ENCODE data around the gene ALLC. TPM values are rescaled to one million over a fixed set of nuclear protein-coding genes. Genes with fewer than 3 reads are reported as not detected.
A peak's percentile ranks its signal among the peaks of the same experiment; 100 is the strongest.

ALLC gene
- total RNA-seq, 2 donors from 2014 or later = not detected

GRCh38 chr2:3703236-3703756 lies 45.3 kb downstream of the ALLC start, which contains the start of gene DCDC2C:
TSS of gene DCDC2C (plus strand) at chr2:3703575. CDS start at chr2:3703752, 177 bp downstream.
- peaks cover 44% of the 10 kb centered on the region for H3K27me3 ChIP-seq (ENCODE audit: control insufficient read depth, insufficient read depth, low read length, poor library complexity, severe bottlenecking)
- TF ChIP-seq CTCF (conservative IDR thresholded peaks at IDR 0.05) = no peak
- Mint-ChIP-seq H3K4me3 (peak within 1 kb of the TSS; percentile 50), H3K27me3 (ENCODE audit: insufficient read depth) (peaks cover 58% of the 10 kb centered on the region), H3K9me3 (peaks cover 7% of the 10 kb centered on the region), H3K4me1 (peaks cover 7% of the 10 kb centered on the region), H3K27ac (no peak within 1 kb of the TSS), H3K36me3 (ENCODE audit: low read depth) (no peaks in the 10 kb centered on the region)
- no peaks in the 10 kb centered on the region for H3K4me1 ChIP-seq (ENCODE audit: control insufficient read depth, insufficient read depth, low read length)
- no peak for DNase-seq
- no peak within 1 kb of the TSS for H3K4me3 ChIP-seq (ENCODE audit: low read length)
- WGBS, 2 experiments (ENCODE audit: insufficient coverage in 1 of 2, insufficient read length in 1 of 2) = 22 to 49% methylated on average over 11 to 60 of the region's 60 CpGs
- H3K36me3 ChIP-seq (ENCODE audit: control insufficient read depth, insufficient read depth, low read length) = no peaks in the 10 kb centered on the region
- no peak within 1 kb of the TSS for H3K27ac ChIP-seq (ENCODE audit: low read depth, low read length)
- H3K9me3 ChIP-seq (ENCODE audit: control insufficient read depth, low read length) = no peaks in the 10 kb centered on the region
- H3K9ac ChIP-seq (ENCODE audit: extremely low read depth, low read length, poor library complexity, severe bottlenecking) = no peak within 1 kb of the TSS

- Mint-ChIP-seq H3K4me3 (peak overlapping the region; percentile 50), H3K9me3 (peaks cover 7% of the 10 kb centered on the region), H3K27me3 (ENCODE audit: insufficient read depth) (peaks cover 58% of the 10 kb centered on the region), H3K27ac (no peak overlapping the region), H3K4me1 (peaks cover 7% of the 10 kb centered on the region), H3K36me3 (ENCODE audit: low read depth) (no peaks in the 10 kb centered on the region)
- Histone ChIP-seq H3K4me3 (ENCODE audit: low read length) (no peak overlapping the region), H3K9me3 (ENCODE audit: control insufficient read depth, low read length) (no peaks in the 10 kb centered on the region), H3K27ac (ENCODE audit: low read depth, low read length) (no peak overlapping the region), H3K27me3 (ENCODE audit: control insufficient read depth, insufficient read depth, low read length, poor library complexity, severe bottlenecking) (peaks cover 44% of the 10 kb centered on the region), H3K9ac (ENCODE audit: extremely low read depth, low read length, poor library complexity, severe bottlenecking) (no peak overlapping the region), H3K4me1 (ENCODE audit: control insufficient read depth, insufficient read depth, low read length) (no peaks in the 10 kb centered on the region), H3K36me3 (ENCODE audit: control insufficient read depth, insufficient read depth, low read length) (no peaks in the 10 kb centered on the region)
- TF ChIP-seq CTCF (conservative IDR thresholded peaks at IDR 0.05) = no peak
- no peak for DNase-seq
- 64 to 67% methylated on average over 30 to 69 of the region's 73 CpGs for WGBS, 2 experiments (ENCODE audit: insufficient coverage in 1 of 2, insufficient read length in 1 of 2)
Observed at GRCh38 chr2:3703757-3704355, 45.9 kb downstream of the ALLC start.

GRCh38 chr2:3704692-3705091 lies 46.7 kb downstream of the ALLC start:
- Histone ChIP-seq H3K36me3 (ENCODE audit: control insufficient read depth, insufficient read depth, low read length) (no peaks in the 10 kb centered on the region), H3K27me3 (ENCODE audit: control insufficient read depth, insufficient read depth, low read length, poor library complexity, severe bottlenecking) (peaks cover 42% of the 10 kb centered on the region), H3K4me1 (ENCODE audit: control insufficient read depth, insufficient read depth, low read length) (no peaks in the 10 kb centered on the region), H3K4me3 (ENCODE audit: low read length) (no peak overlapping the region), H3K9ac (ENCODE audit: extremely low read depth, low read length, poor library complexity, severe bottlenecking) (no peak overlapping the region), H3K27ac (ENCODE audit: low read depth, low read length) (peak overlapping the region; percentile 49), H3K9me3 (ENCODE audit: control insufficient read depth, low read length) (no peaks in the 10 kb centered on the region)
- Mint-ChIP-seq H3K4me1 (peaks cover 7% of the 10 kb centered on the region), H3K36me3 (ENCODE audit: low read depth) (no peaks in the 10 kb centered on the region), H3K9me3 (peaks cover 7% of the 10 kb centered on the region), H3K27ac (no peak overlapping the region), H3K27me3 (ENCODE audit: insufficient read depth) (peaks cover 50% of the 10 kb centered on the region), H3K4me3 (peak overlapping the region; percentile 9)
- 44 to 65% methylated on average over 4 of the region's 6 CpGs for WGBS, 2 experiments (ENCODE audit: insufficient coverage in 1 of 2, insufficient read length in 1 of 2)
- no peak for DNase-seq
- TF ChIP-seq CTCF (conservative IDR thresholded peaks at IDR 0.05) = no peak

Data from endodermal cell (in vitro differentiated cells).